Transverse colon (tissue), 4 donors: ENCODE measurements around the gene DICER1. TPM values are rescaled to one million over a fixed set of nuclear protein-coding genes. Genes with fewer than 3 reads are reported as not detected.

Source experiments
- DNase-seq: peaks from one replicate; pipeline ENCODE4 v3.0.0-alpha.2; 2019
- H3K27ac ChIP-seq, 4 donors: fragments of 200-600 bp; sonication (generic); 2 replicates each; pipeline ENCODE4 v1.5.1; 2016 to 2018; ENCODE audit warnings: inconsistent platforms in 4 of 4
- H3K27me3 ChIP-seq: fragments of 200-600 bp; sonication (generic); 2 replicates; pipeline ENCODE4 v1.5.1; 2017; ENCODE audit warnings: inconsistent platforms
- H3K36me3 ChIP-seq, 4 donors: fragments of 200-600 bp; sonication (generic); 2 replicates each; pipeline ENCODE4 v1.5.1; 2017 to 2019; ENCODE audit warnings: inconsistent platforms in 4 of 4
- H3K4me1 ChIP-seq, 4 donors: fragments of 200-600 bp; sonication (generic); 2 replicates each; pipeline ENCODE4 v1.5.1; 2017 to 2020; ENCODE audit warnings: inconsistent platforms in 4 of 4
- H3K4me3 ChIP-seq, 4 donors: fragments of 200-600 bp; sonication (generic); 1 replicate in 1 of 4; 2 replicates in 3 of 4; pipeline versions ENCODE4 v1.5.1 to v1.6.1; 2017 to 2019; ENCODE audit warnings: inconsistent platforms in 4 of 4
- H3K9me3 ChIP-seq, 2 donors: fragments of 200-600 bp; sonication (generic); 2 replicates each; pipeline ENCODE4 v1.5.1; 2017 to 2019; ENCODE audit warnings: inconsistent platforms in 2 of 2
- EP300 ChIP-seq: sonication (generic); formaldehyde crosslinking; IDR thresholded peaks from one replicate; pipeline ENCODE4 v1.6.1; 2017; ENCODE audit warnings: antibody characterized with exemption, low read depth
- POLR2A ChIP-seq: fragments of 450-650 bp; IDR thresholded peaks from one replicate; pipeline ENCODE4 v1.6.1; 2016; ENCODE audit warnings: antibody characterized with exemption, mild to moderate bottlenecking, moderate library complexity
- POLR2AphosphoS5 ChIP-seq, 3 donors: sonication (generic); formaldehyde crosslinking; IDR thresholded peaks; one replicate each; pipeline ENCODE4 v1.6.1; 2016; ENCODE audit warnings: antibody characterized with exemption in 3 of 3
- WGBS, 2 donors: methylation state at CpG; one replicate each; pipeline ENCODE4 v1.1.5; 2018; ENCODE audit warnings: low coverage in 1 of 2; 5-methylcytosine and 5-hydroxymethylcytosine counted together
- in situ Hi-C, 4 donors: fragments of 200-750 bp; cut with MboI; loops; one replicate each; pipeline versions ENCODE4 v1.15.0 to v1.15.1; 2017; ENCODE audit warnings: low sequenced_read_pairs in 3 of 4, low pct_ligation_motif_present in 1 of 4, low pct_unique_long_range_greater_than_20kb in 1 of 4
- intact Hi-C: fragments of 100-400 bp; cut with DNase I; formaldehyde crosslinking; loops from one replicate; pipeline ENCODE4 v1.15.1; 2023; ENCODE audit warnings: low total_unique reads
- total RNA-seq, 4 donors: library from RNA; depleted of rRNA; stranded (reverse); fragments of >200 nt; gene quantifications; one replicate each; pipeline ENCODE4 v1.1.0, GENCODE V29; 2016
- TF ChIP-seq, protein P1 (sequence below), 5 experiments: fragments of 200-600 bp in 3 of 5; fragments of 450-650 bp in 2 of 5; sonication (generic) in 3 of 5; IDR thresholded peaks; 1 replicate in 2 of 5; 2 replicates in 3 of 5; pipeline ENCODE4 v1.5.1; 2016 to 2017; ENCODE audit warnings: antibody characterized with exemption in 5 of 5, inconsistent platforms in 3 of 5, mild to moderate bottlenecking in 2 of 5, moderate library complexity in 1 of 5

DICER1 gene
- total RNA-seq, 4 donors from 2014 or later: 45.6 to 102 (median 71.4) TPM

- 73 to 100% methylated on average over 3 to 7 of the region's 7 CpGs for WGBS, 2 donors
- Histone ChIP-seq H3K4me1 (no peaks in the 10 kb centered on the region), H3K27ac (no peak overlapping the region), H3K9me3 (no peaks in the 10 kb centered on the region), H3K27me3 (no peaks in the 10 kb centered on the region), H3K4me3 (no peak overlapping the region), H3K36me3 (no peaks in the 10 kb centered on the region)
- in situ Hi-C loops: loop anchor here in 1 of 4 donors (25.0 kb wide), 1 partner anchor 390 kb away; no protein-coding TSS in a partner anchor
- intact Hi-C loops: no loop called here
- TF ChIP-seq POLR2AphosphoS5 (IDR thresholded peaks at IDR 0.05) (no peak), EP300 (no peak), POLR2A (no peak)
- TF ChIP-seq, protein P1, sequence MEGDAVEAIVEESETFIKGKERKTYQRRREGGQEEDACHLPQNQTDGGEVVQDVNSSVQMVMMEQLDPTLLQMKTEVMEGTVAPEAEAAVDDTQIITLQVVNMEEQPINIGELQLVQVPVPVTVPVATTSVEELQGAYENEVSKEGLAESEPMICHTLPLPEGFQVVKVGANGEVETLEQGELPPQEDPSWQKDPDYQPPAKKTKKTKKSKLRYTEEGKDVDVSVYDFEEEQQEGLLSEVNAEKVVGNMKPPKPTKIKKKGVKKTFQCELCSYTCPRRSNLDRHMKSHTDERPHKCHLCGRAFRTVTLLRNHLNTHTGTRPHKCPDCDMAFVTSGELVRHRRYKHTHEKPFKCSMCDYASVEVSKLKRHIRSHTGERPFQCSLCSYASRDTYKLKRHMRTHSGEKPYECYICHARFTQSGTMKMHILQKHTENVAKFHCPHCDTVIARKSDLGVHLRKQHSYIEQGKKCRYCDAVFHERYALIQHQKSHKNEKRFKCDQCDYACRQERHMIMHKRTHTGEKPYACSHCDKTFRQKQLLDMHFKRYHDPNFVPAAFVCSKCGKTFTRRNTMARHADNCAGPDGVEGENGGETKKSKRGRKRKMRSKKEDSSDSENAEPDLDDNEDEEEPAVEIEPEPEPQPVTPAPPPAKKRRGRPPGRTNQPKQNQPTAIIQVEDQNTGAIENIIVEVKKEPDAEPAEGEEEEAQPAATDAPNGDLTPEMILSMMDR (IDR thresholded peaks at IDR 0.05): no peak
- no peak for DNase-seq
Measured at GRCh38 chr14:95077345-95077744, 80.0 kb downstream of the DICER1 start.

DNA sequence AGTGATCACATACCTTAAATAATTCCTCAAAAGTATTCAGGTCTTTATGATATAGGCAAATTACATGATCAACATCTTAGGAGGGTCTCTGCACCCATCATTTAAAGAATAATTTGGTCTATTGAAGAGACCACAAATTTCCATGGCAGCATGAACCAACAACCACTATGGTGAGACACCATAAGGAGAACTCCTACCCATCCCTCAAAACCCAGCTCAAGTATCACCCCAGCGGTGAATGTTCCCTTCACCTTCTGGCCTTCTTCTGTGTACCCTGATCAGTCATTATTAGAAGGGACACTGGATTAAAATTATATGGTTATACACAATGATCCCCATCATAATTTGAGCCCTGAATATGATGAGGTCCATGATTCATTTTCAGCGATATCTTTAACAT lies 81.5 kb downstream of the DICER1 start:
- no peak overlapping the region for H3K4me3 ChIP-seq
- no peaks in the 10 kb centered on the region for H3K9me3 ChIP-seq
- TF ChIP-seq POLR2A: no peak
- TF ChIP-seq POLR2AphosphoS5 (IDR thresholded peaks at IDR 0.05): no peak
- TF ChIP-seq, protein P1 (IDR thresholded peaks at IDR 0.05): no peak
- TF ChIP-seq EP300: no peak
- DNase-seq: no peak
- no peak overlapping the region for H3K27ac ChIP-seq
- in situ Hi-C loops: loop anchor here in 1 of 4 donors (25.0 kb wide), 1 partner anchor 388 kb away; no protein-coding TSS in a partner anchor
- H3K36me3 ChIP-seq: no peaks in the 10 kb centered on the region
- intact Hi-C loops: no loop called here
- H3K4me1 ChIP-seq: no peaks in the 10 kb centered on the region
- no peaks in the 10 kb centered on the region for H3K27me3 ChIP-seq
- WGBS, 2 donors: 94 to 100% methylated on average over 2 of the region's 2 CpGs

- no peak for TF ChIP-seq EP300
- TF ChIP-seq, protein P1 (IDR thresholded peaks at IDR 0.05): no peak
- TF ChIP-seq POLR2A: no peak
- no peak for TF ChIP-seq POLR2AphosphoS5 (IDR thresholded peaks at IDR 0.05)
- H3K4me1 ChIP-seq: no peaks in the 10 kb centered on the region
- intact Hi-C loops: no loop called here
- DNase-seq: no peak
- WGBS, 2 donors: 88 to 95% methylated on average over 3 of the region's 3 CpGs
- H3K4me3 ChIP-seq: no peak overlapping the region
- in situ Hi-C loops: no loop called here
- H3K9me3 ChIP-seq: no peaks in the 10 kb centered on the region
- no peak overlapping the region for H3K27ac ChIP-seq
- no peaks in the 10 kb centered on the region for H3K36me3 ChIP-seq
- no peaks in the 10 kb centered on the region for H3K27me3 ChIP-seq
Measured at GRCh38 chr14:95073947-95074346, 83.4 kb downstream of the DICER1 start.

GRCh38 chr14:95072310-95072905 lies 84.9 kb downstream of the DICER1 start:
- no peak overlapping the region for H3K4me3 ChIP-seq
- no peaks in the 10 kb centered on the region for H3K9me3 ChIP-seq
- no peak overlapping the region for H3K27ac ChIP-seq
- no peak for DNase-seq
- H3K27me3 ChIP-seq: no peaks in the 10 kb centered on the region
- WGBS, 2 donors: 61 to 63% methylated on average over 8 of the region's 8 CpGs
- H3K4me1 ChIP-seq: no peaks in the 10 kb centered on the region
- in situ Hi-C loops (no loop called here), intact Hi-C loops (no loop called here)
- no peak for TF ChIP-seq POLR2A
- TF ChIP-seq POLR2AphosphoS5 (IDR thresholded peaks at IDR 0.05): no peak
- TF ChIP-seq, protein P1 (IDR thresholded peaks at IDR 0.05): no peak
- no peak for TF ChIP-seq EP300
- no peaks in the 10 kb centered on the region for H3K36me3 ChIP-seq
